H54 (cell line): ENCODE measurements around the gene BTBD2.

Source experiments
- DNase-seq: peaks from one replicate; pipeline ENCODE4 v3.0.0; 2011; ENCODE audit warnings: low spot score, mixed read lengths; ENCODE audit not compliant: insufficient read length
- FAIRE-seq: peaks from 3 replicates; lab custom pipeline; 2011; peaks lifted over from hg19 to GRCh38; lab: Jason Lieb, UNC
- POLR2A ChIP-seq: IDR thresholded peaks from 2 replicates; pipeline ENCODE4 v1.6.1; 2011; ENCODE audit warnings: low read depth, mild to moderate bottlenecking, low read length

BTBD2 gene

DNA sequence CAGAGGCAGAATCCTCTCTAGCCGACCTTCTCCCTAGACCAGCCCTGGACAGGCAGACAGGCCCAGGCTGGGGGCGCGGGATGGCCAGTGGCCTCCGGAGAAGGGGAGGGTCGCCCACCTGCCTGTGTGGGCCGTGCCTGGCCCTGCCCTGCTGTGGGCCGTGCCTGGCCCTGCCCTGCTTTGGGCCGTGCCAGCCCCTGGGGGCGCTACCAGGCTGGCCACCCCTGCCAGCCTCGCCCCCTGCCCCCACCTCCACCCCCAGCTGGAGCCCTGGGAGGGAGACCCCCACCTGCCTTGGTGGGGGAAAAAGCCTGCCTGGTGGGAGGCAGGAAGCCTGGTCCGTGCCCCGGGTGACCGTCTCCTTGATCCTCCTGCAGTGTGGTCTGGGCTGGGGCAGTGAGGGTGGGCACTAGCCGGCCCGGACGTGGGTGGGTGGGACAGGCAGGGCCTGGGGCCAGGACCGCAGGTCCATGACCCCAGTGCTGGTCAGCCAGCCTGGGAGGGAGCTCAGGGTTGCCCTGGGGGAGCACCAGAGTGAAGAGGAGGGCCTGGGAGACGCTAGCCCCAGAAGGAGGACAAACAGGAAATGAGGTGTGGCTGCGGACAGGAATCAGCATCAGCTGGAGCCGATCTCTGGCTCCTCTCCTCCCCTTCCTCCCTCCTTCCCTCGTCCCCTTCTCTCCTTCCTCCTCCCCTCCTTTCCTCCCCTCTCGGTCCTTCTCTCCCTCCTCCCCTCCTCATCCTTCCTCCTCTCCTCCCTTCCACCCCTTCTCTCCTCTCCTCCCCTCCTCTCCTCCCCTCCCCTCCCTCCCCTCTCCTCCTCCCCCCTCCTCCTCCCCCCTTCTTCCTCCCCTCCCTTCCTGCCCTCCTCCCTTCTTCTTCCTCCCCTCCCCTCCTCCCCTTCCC lies 40.7 kb upstream of the BTBD2 start:
- DNase-seq, result no peak
- no peak for FAIRE-seq
- TF ChIP-seq POLR2A, result peak; percentile 43; the same call in 1 of the 2 replicates

GRCh38 chr19:2054763-2055162 lies 39.2 kb upstream of the BTBD2 start:
- TF ChIP-seq POLR2A, result no peak
- DNase-seq, result no peak
- FAIRE-seq, result no peak

GRCh38 chr19:2053601-2054389 lies 38.3 kb upstream of the BTBD2 start:
- DNase-seq (no peak), FAIRE-seq (no peak)
- no peak for TF ChIP-seq POLR2A

- DNase-seq (no peak), FAIRE-seq (no peak)
Measured at GRCh38 chr19:2051773-2052704, 36.5 kb upstream of the BTBD2 start.

GRCh38 chr19:2050991-2051772 lies 35.7 kb upstream of the BTBD2 start, which contains the start of gene MKNK2:
TSS of gene MKNK2 (minus strand) at chr19:2051244. CDS start at chr19:2050851, 393 bp downstream.
- peak; percentile 100 for TF ChIP-seq POLR2A
- DNase-seq (peak; percentile 86), FAIRE-seq (no peak)

More at GRCh38 chr19:2051773-2052704, 36.5 kb upstream of the BTBD2 start:
- TF ChIP-seq POLR2A, result no peak

- FAIRE-seq (no peak), DNase-seq (no peak)
- no peak for TF ChIP-seq POLR2A
Measured at GRCh38 chr19:2050349-2050990, 35.0 kb upstream of the BTBD2 start.

- TF ChIP-seq POLR2A, result no peak; the same call in 1 of the 2 replicates
- DNase-seq (peak; percentile 77), FAIRE-seq (peak; percentile 45)
Measured at GRCh38 chr19:2049741-2050348, 34.3 kb upstream of the BTBD2 start.

GRCh38 chr19:2048959-2049740 lies 33.6 kb upstream of the BTBD2 start:
- FAIRE-seq (no peak), DNase-seq (no peak)
- no peak for TF ChIP-seq POLR2A

DNA sequence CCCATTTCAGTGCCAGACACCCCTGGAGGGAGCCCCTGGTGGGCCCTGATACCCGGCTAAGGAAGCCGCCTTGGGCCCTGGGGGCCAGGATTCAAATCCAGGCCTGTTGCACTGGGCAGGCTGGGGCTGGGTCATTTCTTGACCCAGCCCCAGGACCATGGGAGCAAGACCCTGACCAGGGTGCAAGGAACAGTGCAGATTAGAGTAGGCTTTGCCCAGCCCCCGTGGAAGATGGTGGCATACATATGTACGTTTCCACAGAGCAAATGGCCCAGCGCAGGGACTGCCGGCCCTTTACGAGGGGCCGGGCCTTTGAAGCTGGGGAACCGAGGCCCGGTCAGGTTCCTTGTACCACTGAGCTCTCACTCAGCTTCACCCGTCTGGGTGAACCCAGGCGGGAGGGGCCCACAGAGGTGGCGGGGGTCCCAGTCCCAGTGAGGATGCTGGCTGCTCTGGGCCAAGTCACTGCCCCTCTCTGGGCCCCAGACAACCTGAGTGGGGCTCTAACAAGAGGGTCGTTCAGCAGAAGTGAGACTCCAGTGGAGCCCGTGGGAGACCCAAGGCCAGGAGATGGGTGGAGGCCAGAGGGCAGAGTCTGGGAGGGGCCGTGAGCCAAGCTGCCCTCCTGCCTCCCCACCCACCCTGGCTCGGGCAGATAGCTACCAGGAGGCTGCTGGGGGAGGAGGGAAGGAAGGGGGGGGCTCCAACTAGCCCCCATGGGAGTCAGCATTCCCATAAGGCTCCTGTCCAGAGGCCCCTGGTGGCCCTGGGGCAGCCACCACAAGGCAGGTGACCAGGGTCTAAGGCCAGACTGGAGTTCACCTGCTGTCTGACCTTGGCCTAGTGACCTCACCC lies 32.8 kb upstream of the BTBD2 start:
- DNase-seq (no peak), FAIRE-seq (no peak)
- no peak for TF ChIP-seq POLR2A

GRCh38 chr19:2047449-2048103 lies 32.1 kb upstream of the BTBD2 start:
- no peak for TF ChIP-seq POLR2A
- no peak for FAIRE-seq
- peak; percentile 75 for DNase-seq
